ENCODE measurements around the gene COQ8A.

COQ8A gene

GRCh38 chr1:226960944-226961765 lies 21.1 kb downstream of the COQ8A start:
- Histone ChIP-seq H3K4me1 (ENCODE audit: control insufficient read depth, low read length) (peaks cover 20% of the 10 kb centered on the region), H3K79me2 (ENCODE audit: control insufficient read depth, low read length) (peaks cover 32% of the 10 kb centered on the region), H3K27me3 (ENCODE audit: control insufficient read depth, low read length) (no peaks in the 10 kb centered on the region), H3K9me3 (ENCODE audit: control insufficient read depth, insufficient read depth, low read length) (no peaks in the 10 kb centered on the region; the same call in 1 of the 2 replicates), H3F3A (ENCODE audit: control insufficient read depth, insufficient read depth) (no peaks in the 10 kb centered on the region), H3K4me2 (ENCODE audit: low read length) (no peak overlapping the region), H3K4me3 (ENCODE audit: low read length) (no peak overlapping the region), H4K20me1 (ENCODE audit: control insufficient read depth, insufficient read depth, low read depth, low read length) (no peaks in the 10 kb centered on the region; the same call in 1 of the 2 replicates), H3K9me2 (replicated peaks; ENCODE audit: control insufficient read depth, low read length) (no peaks in the 10 kb centered on the region), H3K27ac (ENCODE audit: low read depth, low read length) (no peak overlapping the region), H3K36me3 (ENCODE audit: control insufficient read depth, low read length) (no peaks in the 10 kb centered on the region)
- no peak for TF ChIP-seq CTCF (IDR thresholded peaks at IDR 0.05; ENCODE audit: low read depth, low read length, poor library complexity, severe bottlenecking)

- H3K4me1 ChIP-seq (ENCODE audit: control insufficient read depth, low read length) = peaks cover 20% of the 10 kb centered on the region
- H3K4me3 ChIP-seq (ENCODE audit: low read length) = no peak overlapping the region
- H3K27me3 ChIP-seq (ENCODE audit: control insufficient read depth, low read length) = no peaks in the 10 kb centered on the region
- H3F3A ChIP-seq (ENCODE audit: control insufficient read depth, insufficient read depth) = no peaks in the 10 kb centered on the region
- H3K36me3 ChIP-seq (ENCODE audit: control insufficient read depth, low read length) = no peaks in the 10 kb centered on the region
- no peaks in the 10 kb centered on the region; the same call in 1 of the 2 replicates for H4K20me1 ChIP-seq (ENCODE audit: control insufficient read depth, insufficient read depth, low read depth, low read length)
- peaks cover 28% of the 10 kb centered on the region for H3K79me2 ChIP-seq (ENCODE audit: control insufficient read depth, low read length)
- TF ChIP-seq EZH2phosphoT487 (IDR thresholded peaks at IDR 0.05; ENCODE audit: borderline replicate concordance, low read length) (no peak), CTCF (IDR thresholded peaks at IDR 0.05; ENCODE audit: low read depth, low read length, poor library complexity, severe bottlenecking) (no peak)
- H3K27ac ChIP-seq (ENCODE audit: low read depth, low read length) = no peak overlapping the region
- H3K4me2 ChIP-seq (ENCODE audit: low read length) = no peak overlapping the region
- H3K9me3 ChIP-seq (ENCODE audit: control insufficient read depth, insufficient read depth, low read length) = no peaks in the 10 kb centered on the region; the same call in 1 of the 2 replicates
- no peaks in the 10 kb centered on the region for H3K9me2 ChIP-seq (replicated peaks; ENCODE audit: control insufficient read depth, low read length)
Observed at GRCh38 chr1:226962421-226963391, 22.6 kb downstream of the COQ8A start.

GRCh38 chr1:226964068-226964425 lies 24.0 kb downstream of the COQ8A start:
- TF ChIP-seq EZH2phosphoT487 (IDR thresholded peaks at IDR 0.05; ENCODE audit: borderline replicate concordance, low read length) (no peak), CTCF (IDR thresholded peaks at IDR 0.05; ENCODE audit: low read depth, low read length, poor library complexity, severe bottlenecking) (no peak)
- no peaks in the 10 kb centered on the region; the same call in 1 of the 2 replicates for H3K9me3 ChIP-seq (ENCODE audit: control insufficient read depth, insufficient read depth, low read length)
- no peaks in the 10 kb centered on the region for H3K36me3 ChIP-seq (ENCODE audit: control insufficient read depth, low read length)
- H3K27ac ChIP-seq (ENCODE audit: low read depth, low read length) = no peak overlapping the region
- no peak overlapping the region for H3K4me3 ChIP-seq (ENCODE audit: low read length)
- no peaks in the 10 kb centered on the region for H3K27me3 ChIP-seq (ENCODE audit: control insufficient read depth, low read length)
- H3K9me2 ChIP-seq (replicated peaks; ENCODE audit: control insufficient read depth, low read length) = no peaks in the 10 kb centered on the region
- peaks cover 20% of the 10 kb centered on the region for H3K79me2 ChIP-seq (ENCODE audit: control insufficient read depth, low read length)
- H3F3A ChIP-seq (ENCODE audit: control insufficient read depth, insufficient read depth) = no peaks in the 10 kb centered on the region
- peaks cover 20% of the 10 kb centered on the region for H3K4me1 ChIP-seq (ENCODE audit: control insufficient read depth, low read length)
- H3K4me2 ChIP-seq (ENCODE audit: low read length) = peak overlapping the region; percentile 8; the same call in 1 of the 2 replicates
- H4K20me1 ChIP-seq (ENCODE audit: control insufficient read depth, insufficient read depth, low read depth, low read length) = no peaks in the 10 kb centered on the region; the same call in 1 of the 2 replicates

Data from DOHH2 (cell line).